Heart left ventricle (tissue), 13 donors: ENCODE results near the gene MAML2.

Source experiments
- CTCF ChIP-seq, 12 donors: fragments of 200-600 bp; sonication (generic) in 4 of 12; IDR thresholded peaks; one replicate each; pipeline versions ENCODE4 v1.5.0 to v1.8.0; 2018 to 2022; ENCODE audit warnings: antibody characterized with exemption in 12 of 12, mild to moderate bottlenecking in 5 of 12
- POLR2A ChIP-seq, 2 donors: fragments of 450-650 bp; IDR thresholded peaks; one replicate each; pipeline ENCODE4 v1.6.1; 2017; ENCODE audit warnings: antibody characterized with exemption in 2 of 2, mild to moderate bottlenecking in 2 of 2, moderate library complexity in 2 of 2
- donor health status: ischemic (EF 13 %, LVEDD 7.1; RV severe dilation, severe dysfunction).
- donor health status: DM: no; HTN: yes; CAD: no.
- donor health status: DM: no; HTN: no; CAD: no.
- donor health status: ischemic (EF 25% LVEDD 6.9; RV normal size, moderate dysfunction).
- donor health status: ischemic (EF 25% LVEDD 5.7; RV mildly dilated, moderate dysfunction).
- donor health status: ischemic (EF 35%, LVEDD 5.7; RV mildly dilated, moderate dysfunction).
- donor health status: nonischemic (EF 11% LVEDD 7.7; RV severe dilation, severe dysfunction).
- donor health status: DM: yes; HTN: yes; CAD: no.
- donor health status: PGD.
- donor health status: ischemic (EF 29% LVEDD 5.4; RV normal size, mild dysfunction).
- donor health status: nonischemic (EF 23%, LVEDD 6.1; RV moderate dilation, normal function).

DNA sequence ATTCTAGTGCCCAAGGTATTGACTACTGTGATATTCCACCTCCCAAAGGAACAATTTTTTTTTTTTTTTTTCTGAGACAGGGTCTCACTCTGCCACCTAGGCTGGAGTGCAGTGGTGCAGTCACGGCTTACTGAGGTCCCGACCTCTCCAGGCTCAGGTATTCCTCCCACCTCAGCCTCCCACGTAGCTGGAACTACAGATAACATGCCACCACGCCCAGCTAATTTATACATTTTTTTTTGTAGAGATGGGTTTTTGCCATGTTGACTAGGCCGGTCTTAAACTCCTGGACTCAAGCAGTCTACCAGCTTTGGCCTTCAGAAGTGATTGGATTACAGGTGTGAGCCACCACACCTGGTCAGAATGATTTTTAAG is 33.4 kb downstream of the MAML2 start:
- TF ChIP-seq CTCF (IDR thresholded peaks at IDR 0.05), result no peak
- no peak for TF ChIP-seq POLR2A (IDR thresholded peaks at IDR 0.05)
